ENCODE data around the gene GRK5. TPM values are rescaled to one million over a fixed set of nuclear protein-coding genes. Genes with fewer than 3 reads are reported as not detected.

GRK5 gene
- total and polyA plus RNA-seq, 9 of the 15 experiments (the other 6 are each of a cell fraction or from before 2014, with no cell fraction given) = 0.46 to 0.83 (median 0.67) TPM; not detected in 2

DNA sequence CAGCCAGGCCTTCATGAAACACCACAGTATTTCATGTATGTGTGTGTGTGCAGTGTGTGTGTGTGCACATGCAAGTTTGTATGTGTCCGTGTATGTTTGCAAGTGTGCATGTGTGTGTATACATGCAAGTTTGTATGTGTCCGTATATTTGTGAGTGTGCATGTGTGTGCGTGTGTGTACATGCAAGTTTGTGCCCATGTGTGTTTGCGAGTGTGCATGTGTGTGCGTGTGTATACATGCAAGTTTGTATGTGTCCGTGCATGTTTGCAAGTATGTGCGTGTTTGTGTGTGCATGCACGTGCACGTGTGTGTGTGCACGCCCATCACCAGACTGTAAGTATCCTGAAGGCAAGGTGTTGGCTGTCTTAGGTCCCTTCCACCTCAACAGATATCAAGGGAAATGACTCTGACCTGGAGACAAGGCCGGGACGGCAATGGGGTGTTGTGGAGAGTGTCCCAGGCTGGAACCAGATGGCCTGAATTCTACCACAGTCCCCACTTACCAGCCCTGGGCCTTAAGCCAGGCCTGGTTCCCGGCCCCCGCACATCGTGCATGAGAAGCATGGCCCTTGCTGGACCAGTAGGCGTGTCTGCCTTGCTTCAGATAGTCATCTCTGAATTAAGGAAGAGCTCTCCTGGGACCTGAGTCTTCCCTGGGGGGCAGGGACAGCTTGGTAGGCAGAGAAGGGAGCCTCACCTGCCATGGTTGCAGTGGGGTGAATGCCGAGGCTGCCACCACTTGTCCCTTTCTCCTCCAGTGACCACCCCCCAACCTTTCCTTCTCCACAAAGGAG is 140.0 kb downstream of the GRK5 start:
- WGBS (ENCODE audit: insufficient coverage, low coverage, missing lambda C conversion rate) = 32% methylated on average over 11 of the region's 17 CpGs
- in situ Hi-C loops (cut with MboI) (no loop called here), intact Hi-C loops (cut with micrococcal nuclease) (no loop called here)
- BruUV-seq (replicated peaks) = no TSS peak
- H3K9me1 ChIP-seq (ENCODE audit: control insufficient read depth, insufficient read depth, low read length) = no peaks in the 10 kb centered on the region
- H3K4me2 ChIP-seq (ENCODE audit: insufficient read depth, low read length) = no peak overlapping the region
- no peaks in the 10 kb centered on the region for H3K36me3 ChIP-seq (ENCODE audit: control insufficient read depth, insufficient read depth, low read length)
- FAIRE-seq = no peak
- no peak for ATAC-seq
- no peak for TF ChIP-seq NFE2 (IDR thresholded peaks at IDR 0.05; ENCODE audit: low read depth)
- H4K20me1 ChIP-seq (replicated peaks; ENCODE audit: control insufficient read depth, insufficient read depth, low read length) = no peaks in the 10 kb centered on the region
- peaks cover 2 to 52% of the 10 kb centered on the region in 2 experiments; a peak in 3 of 5 replicates for H3K27me3 ChIP-seq (ENCODE audit: control insufficient read depth in 2 of 2, insufficient read depth in 2 of 2, low read length in 2 of 2)
- H3K4me3 ChIP-seq = no peak overlapping the region
- CTCF ChIA-PET (ENCODE audit: low intra/inter-chr PET ratio) = no interaction called here
- H3K9me3 ChIP-seq (replicated peaks; ENCODE audit: control insufficient read depth, insufficient read depth, low read depth, low read length) = no peaks in the 10 kb centered on the region
- POLR2A ChIA-PET = no interaction called here
- no peaks in the 10 kb centered on the region for H3K79me2 ChIP-seq (ENCODE audit: control insufficient read depth, insufficient read depth, low read length)
- no peak overlapping the region for H3K9ac ChIP-seq (ENCODE audit: insufficient read depth in 1 of 2, low read depth in 2 of 2, low read length in 2 of 2)
- H3K4me1 ChIP-seq (replicated peaks in 1 of 2; ENCODE audit: control insufficient read depth in 2 of 2, insufficient read depth in 2 of 2, low read length in 2 of 2) = no peaks in the 10 kb centered on the region; a peak in 1 of 5 replicates
- no peak for DNase-seq (ENCODE audit: extremely low read depth in 1 of 4, low spot score in 3 of 4)
- no peak overlapping the region for H3K27ac ChIP-seq (ENCODE audit: extremely low read depth, low read depth, low read length)
- no peak overlapping the region for H2AFZ ChIP-seq (ENCODE audit: low read depth, low read length)

DNA sequence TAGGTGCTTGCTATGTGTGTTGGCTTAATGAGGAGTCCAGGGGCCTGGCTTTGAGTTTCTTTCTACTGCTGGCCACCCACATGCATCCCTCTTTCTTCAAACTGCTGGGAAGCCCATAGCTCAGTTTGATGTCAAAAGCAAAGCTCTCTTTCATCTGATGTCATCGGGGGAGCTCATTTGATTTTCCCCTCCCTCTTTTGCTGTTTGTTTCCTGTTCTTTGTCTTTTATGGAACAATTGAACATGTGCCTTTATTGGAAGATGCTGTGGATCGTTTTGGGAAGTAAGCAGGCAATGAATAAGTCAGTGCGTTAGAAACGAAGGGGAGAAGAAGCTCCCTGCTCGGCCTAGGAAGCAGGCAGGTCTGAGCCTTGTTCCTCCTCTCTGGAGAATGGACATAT is 140.7 kb downstream of the GRK5 start:
- POLR2A ChIA-PET = no interaction called here
- TF ChIP-seq ZBTB17 (CRISPR knock-in tag; IDR thresholded peaks at IDR 0.05) (no peak), ELF4 (CRISPR knock-in tag; IDR thresholded peaks at IDR 0.05) (no peak), RBM34 (IDR thresholded peaks at IDR 0.05; ENCODE audit: borderline replicate concordance, insufficient read depth, low read length) (no peak), CXXC5 (CRISPR knock-in tag; IDR thresholded peaks at IDR 0.05) (no peak), LCOR (CRISPR knock-in tag; IDR thresholded peaks at IDR 0.05) (no peak), TCF3 (CRISPR knock-in tag; IDR thresholded peaks at IDR 0.05) (no peak)
- TF ChIP-seq, protein P1, sequence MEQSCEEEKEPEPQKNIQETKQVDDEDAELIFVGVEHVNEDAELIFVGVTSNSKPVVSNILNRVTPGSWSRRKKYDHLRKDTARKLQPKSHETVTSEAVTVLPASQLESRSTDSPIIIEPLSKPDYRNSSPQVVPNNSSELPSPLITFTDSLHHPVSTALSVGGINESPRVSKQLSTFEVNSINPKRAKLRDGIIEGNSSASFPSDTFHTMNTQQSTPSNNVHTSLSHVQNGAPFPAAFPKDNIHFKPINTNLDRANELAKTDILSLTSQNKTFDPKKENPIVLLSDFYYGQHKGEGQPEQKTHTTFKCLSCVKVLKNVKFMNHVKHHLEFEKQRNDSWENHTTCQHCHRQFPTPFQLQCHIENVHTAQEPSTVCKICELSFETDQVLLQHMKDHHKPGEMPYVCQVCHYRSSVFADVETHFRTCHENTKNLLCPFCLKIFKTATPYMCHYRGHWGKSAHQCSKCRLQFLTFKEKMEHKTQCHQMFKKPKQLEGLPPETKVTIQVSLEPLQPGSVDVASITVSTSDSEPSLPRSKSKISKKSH (CRISPR knock-in tag; IDR thresholded peaks at IDR 0.05) = no peak
- TF ChIP-seq, protein P2, sequence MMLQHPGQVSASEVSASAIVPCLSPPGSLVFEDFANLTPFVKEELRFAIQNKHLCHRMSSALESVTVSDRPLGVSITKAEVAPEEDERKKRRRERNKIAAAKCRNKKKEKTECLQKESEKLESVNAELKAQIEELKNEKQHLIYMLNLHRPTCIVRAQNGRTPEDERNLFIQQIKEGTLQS (IDR thresholded peaks at IDR 0.05) = no peak
- TF ChIP-seq, protein P2 (CRISPR knock-in tag; conservative IDR thresholded peaks at IDR 0.05) = no peak
- TF ChIP-seq, protein P3, sequence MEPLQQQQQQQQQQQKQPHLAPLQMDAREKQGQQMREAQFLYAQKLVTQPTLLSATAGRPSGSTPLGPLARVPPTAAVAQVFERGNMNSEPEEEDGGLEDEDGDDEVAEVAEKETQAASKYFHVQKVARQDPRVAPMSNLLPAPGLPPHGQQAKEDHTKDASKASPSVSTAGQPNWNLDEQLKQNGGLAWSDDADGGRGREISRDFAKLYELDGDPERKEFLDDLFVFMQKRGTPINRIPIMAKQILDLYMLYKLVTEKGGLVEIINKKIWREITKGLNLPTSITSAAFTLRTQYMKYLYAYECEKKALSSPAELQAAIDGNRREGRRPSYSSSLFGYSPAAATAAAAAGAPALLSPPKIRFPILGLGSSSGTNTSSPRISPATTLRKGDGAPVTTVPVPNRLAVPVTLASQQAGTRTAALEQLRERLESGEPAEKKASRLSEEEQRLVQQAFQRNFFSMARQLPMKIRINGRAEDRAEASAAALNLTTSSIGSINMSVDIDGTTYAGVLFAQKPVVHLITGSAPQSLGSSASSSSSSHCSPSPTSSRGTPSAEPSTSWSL (CRISPR knock-in tag; IDR thresholded peaks at IDR 0.05; ENCODE audit: borderline replicate concordance) = no peak

More for the DNA sequence above, 140.7 kb downstream of the GRK5 start:
- H3K27ac ChIP-seq (ENCODE audit: extremely low read depth, low read depth, low read length) = no peak overlapping the region
- no TSS peak for BruUV-seq (replicated peaks)
- peaks cover 2 to 45% of the 10 kb centered on the region in 2 experiments; a peak in 3 of 5 replicates for H3K27me3 ChIP-seq (ENCODE audit: control insufficient read depth in 2 of 2, insufficient read depth in 2 of 2, low read length in 2 of 2)
- H3K36me3 ChIP-seq (ENCODE audit: control insufficient read depth, insufficient read depth, low read length) = no peaks in the 10 kb centered on the region
- H3K4me1 ChIP-seq (replicated peaks in 1 of 2; ENCODE audit: control insufficient read depth in 2 of 2, insufficient read depth in 2 of 2, low read length in 2 of 2) = no peaks in the 10 kb centered on the region; a peak in 1 of 5 replicates
- intact Hi-C loops (cut with micrococcal nuclease) = no loop called here
- ATAC-seq (no peak), FAIRE-seq (no peak), DNase-seq (ENCODE audit: extremely low read depth in 1 of 4, low spot score in 3 of 4) (no peak)
- 29% methylated on average over 5 of the region's 5 CpGs for WGBS (ENCODE audit: insufficient coverage, low coverage, missing lambda C conversion rate)
- no peak overlapping the region for H2AFZ ChIP-seq (ENCODE audit: low read depth, low read length)
- H3K9me1 ChIP-seq (ENCODE audit: control insufficient read depth, insufficient read depth, low read length) = no peaks in the 10 kb centered on the region
- H4K20me1 ChIP-seq (replicated peaks; ENCODE audit: control insufficient read depth, insufficient read depth, low read length) = no peaks in the 10 kb centered on the region
- H3K9ac ChIP-seq (ENCODE audit: insufficient read depth in 1 of 2, low read depth in 2 of 2, low read length in 2 of 2) = no peak overlapping the region
- H3K4me2 ChIP-seq (ENCODE audit: insufficient read depth, low read length) = no peak overlapping the region
- H3K4me3 ChIP-seq = no peak overlapping the region
- no peaks in the 10 kb centered on the region for H3K9me3 ChIP-seq (replicated peaks; ENCODE audit: control insufficient read depth, insufficient read depth, low read depth, low read length)
- no peaks in the 10 kb centered on the region for H3K79me2 ChIP-seq (ENCODE audit: control insufficient read depth, insufficient read depth, low read length)
- CTCF ChIA-PET (ENCODE audit: low intra/inter-chr PET ratio) = no interaction called here
- in situ Hi-C loops (cut with MboI) = no loop called here

Measured in K562 (cell line).